B cell (primary cell): ENCODE data around the gene RIT2. TPM values are rescaled to one million over a fixed set of nuclear protein-coding genes. Genes with fewer than 3 reads are reported as not detected.

Source experiments
- ATAC-seq: fragments of 200-7000 bp; cut with Tn5 transposase; one replicate; pipeline ENCODE4 v1.10.0; 2021; ENCODE audit warnings: low read depth, mild to moderate bottlenecking, moderate number of reproducible peaks, moderate library complexity
- CTCF ChIA-PET: fragments of 350-600 bp; sonication (Branson Sonifier 250); formaldehyde crosslinking; loops from one replicate; lab custom pipeline; 2021; ENCODE audit warnings: antibody characterized with exemption, inconsistent platforms; lab: Charles Lee
- POLR2A ChIA-PET: fragments of 350-600 bp; sonication (Branson Sonifier 250); formaldehyde crosslinking; loops from one replicate; lab custom pipeline; 2021; ENCODE audit warnings: antibody characterized with exemption; lab: Charles Lee
- DNase-seq: peaks from one replicate; pipeline ENCODE4 v3.0.0; 2013
- H2AFZ ChIP-seq: 2 replicates; pipeline ENCODE4 v1.6.1; 2012; ENCODE audit warnings: mild to moderate bottlenecking, low read depth, low read length; ENCODE audit not compliant: insufficient read depth, poor library complexity, severe bottlenecking
- H3K27ac ChIP-seq, 2 donors: 1 replicate in 1 of 2; 2 replicates in 1 of 2; pipeline ENCODE4 v1.5.1; 2012 to 2013; ENCODE audit warnings: low read length in 2 of 2, mild to moderate bottlenecking in 2 of 2, moderate library complexity in 1 of 2
- H3K27me3 ChIP-seq, 4 experiments: fragments of 200-600 bp in 1 of 4; sonication (generic) in 1 of 4; replicated peaks in 1 of 4; 1 replicate in 2 of 4; 2 replicates in 2 of 4; pipeline versions ENCODE4 v1.6.1 to v1.7.0; 2013 to 2016; ENCODE audit warnings: low read length in 3 of 4, mild to moderate bottlenecking in 2 of 4, mixed read lengths in 1 of 4, moderate library complexity in 1 of 4; ENCODE audit not compliant: insufficient read depth in 4 of 4, control insufficient read depth in 3 of 4; ENCODE audit errors: control extremely low read depth in 1 of 4
- H3K36me3 ChIP-seq, 2 experiments: replicated peaks in 1 of 2; 1 replicate in 1 of 2; 2 replicates in 1 of 2; pipeline versions ENCODE4 v1.6.1 to v1.7.1; 2013; ENCODE audit warnings: low read length in 1 of 2; ENCODE audit not compliant: insufficient read depth in 2 of 2, control insufficient read depth in 1 of 2; ENCODE audit errors: control extremely low read depth in 1 of 2, extremely low read depth in 1 of 2
- H3K4me1 ChIP-seq, 2 donors: fragments of 200-600 bp in 1 of 2; sonication (generic) in 1 of 2; 1 replicate in 1 of 2; 2 replicates in 1 of 2; pipeline versions ENCODE4 v1.5.1 to v1.6.1; 2013 to 2017; ENCODE audit warnings: low read length in 2 of 2; ENCODE audit not compliant: control insufficient read depth in 2 of 2, insufficient read depth in 2 of 2
- H3K4me2 ChIP-seq: replicated peaks from 2 replicates; pipeline ENCODE3; 2012; ENCODE audit warnings: mild to moderate bottlenecking, low read depth, low read length; ENCODE audit not compliant: poor library complexity, severe bottlenecking
- H3K4me3 ChIP-seq, 5 experiments: fragments of 200-600 bp in 1 of 5; sonication (generic) in 1 of 5; 1 replicate in 3 of 5; 2 replicates in 2 of 5; pipeline versions ENCODE4 v1.5.1 to v1.7.0; 2011 to 2016; ENCODE audit warnings: low read length in 4 of 5, mild to moderate bottlenecking in 4 of 5, low read depth in 2 of 5, control low read depth in 1 of 5, moderate library complexity in 1 of 5; ENCODE audit not compliant: insufficient read depth in 1 of 5; ENCODE audit errors: control extremely low read depth in 1 of 5, extremely low read depth in 1 of 5
- H3K79me2 ChIP-seq: fragments of 200-600 bp; sonication (generic); one replicate; pipeline ENCODE4 v1.6.0; 2016; ENCODE audit warnings: low read length; ENCODE audit not compliant: control insufficient read depth, insufficient read depth
- H3K9ac ChIP-seq: fragments of 200-600 bp; sonication (generic); 2 replicates; pipeline ENCODE4 v1.6.1; 2017; ENCODE audit warnings: mild to moderate bottlenecking, low read length, moderate library complexity
- H3K9me3 ChIP-seq, 3 donors: one replicate each; pipeline versions ENCODE4 v1.6.1 to v1.7.1; 2013; ENCODE audit warnings: low read length in 2 of 3; ENCODE audit not compliant: control insufficient read depth in 2 of 3, insufficient read depth in 1 of 3; ENCODE audit errors: control extremely low read depth in 1 of 3
- H4K20me1 ChIP-seq: 2 replicates; pipeline ENCODE4 v1.6.0; 2012; ENCODE audit warnings: mild to moderate bottlenecking, low read length; ENCODE audit not compliant: insufficient read depth, control insufficient read depth, poor library complexity, severe bottlenecking
- H3K27ac Mint-ChIP-seq: one replicate; pipeline ENCODE4 v1.8.0; 2021; ENCODE audit warnings: mixed read lengths
- H3K27me3 Mint-ChIP-seq: one replicate; pipeline ENCODE4 v1.8.0; 2021; ENCODE audit warnings: mixed read lengths
- H3K4me1 Mint-ChIP-seq: one replicate; pipeline ENCODE4 v1.8.0; 2021; ENCODE audit warnings: mixed read lengths
- H3K4me3 Mint-ChIP-seq: one replicate; pipeline ENCODE4 v1.8.0; 2021; ENCODE audit warnings: mixed read lengths
- H3K9me3 Mint-ChIP-seq: one replicate; pipeline ENCODE4 v1.8.0; 2022; ENCODE audit warnings: mixed read lengths; ENCODE audit not compliant: insufficient read depth
- EZH2 ChIP-seq: IDR thresholded peaks from 2 replicates; pipeline ENCODE4 v1.6.1; 2012; ENCODE audit warnings: borderline replicate concordance, low read depth, mild to moderate bottlenecking, moderate library complexity, low read length; ENCODE audit not compliant: insufficient read depth, poor library complexity, severe bottlenecking
- WGBS: methylation state at CpG from one replicate; pipeline ENCODE4 v1.1.5; 2013; ENCODE audit warnings: missing lambda C conversion rate; ENCODE audit not compliant: insufficient coverage; 5-methylcytosine and 5-hydroxymethylcytosine counted together
- intact Hi-C: fragments of 100-400 bp; cut with micrococcal nuclease; formaldehyde crosslinking; loops from one replicate; pipeline ENCODE4 v1.10.0; 2022
- polyA plus RNA-seq: library from polyadenylated mRNA; depleted of rRNA; stranded (reverse); fragments of >200 nt; gene quantifications from 2 replicates; pipeline ENCODE4 v1.2.3, GENCODE V29; 2012
- total RNA-seq, 2 donors: library from RNA; stranded (reverse); fragments of 120-200 nt in 1 of 2; gene quantifications; 1 replicate in 1 of 2; 2 replicates in 1 of 2; pipeline versions ENCODE4 v1.2.3 to v1.2.4, GENCODE V29; 2013 to 2022
- TF ChIP-seq, protein P1 (sequence below): fragments of 200-600 bp; IDR thresholded peaks from one replicate; pipeline ENCODE4 v1.8.0; 2022; ENCODE audit warnings: antibody characterized with exemption, mild to moderate bottlenecking

Gene RIT2
- total and polyA plus RNA-seq, 2 donors (not counting 1 experiment from before 2014, with no cell fraction given), result not detected

DNA sequence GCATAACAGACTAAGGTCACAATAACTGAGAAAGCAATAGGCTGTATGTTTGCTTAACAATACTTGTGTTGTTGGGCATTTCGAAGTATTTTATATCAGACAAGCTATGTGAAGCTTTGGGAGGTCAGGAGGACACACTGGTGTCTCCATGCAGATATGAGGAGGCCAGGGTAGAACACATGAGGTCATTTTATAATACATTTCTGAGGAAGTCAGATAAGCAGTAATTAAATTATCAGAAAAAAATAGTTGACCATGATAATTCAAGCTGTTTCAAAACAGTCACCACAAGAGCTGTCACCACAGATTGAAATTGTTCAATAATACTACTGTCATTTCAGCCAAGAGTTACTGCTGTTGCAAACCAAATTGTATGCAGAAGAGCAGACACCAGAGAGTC is 160.6 kb downstream of the RIT2 start:
- H4K20me1 ChIP-seq, result no peaks in the 10 kb centered on the region
- Mint-ChIP-seq H3K4me1 (no peaks in the 10 kb centered on the region), H3K9me3 (peaks cover 5% of the 10 kb centered on the region), H3K27ac (no peak overlapping the region), H3K4me3 (no peak overlapping the region), H3K27me3 (no peaks in the 10 kb centered on the region)
- DNase-seq (no peak), ATAC-seq (no peak)
- TF ChIP-seq, protein P1, sequence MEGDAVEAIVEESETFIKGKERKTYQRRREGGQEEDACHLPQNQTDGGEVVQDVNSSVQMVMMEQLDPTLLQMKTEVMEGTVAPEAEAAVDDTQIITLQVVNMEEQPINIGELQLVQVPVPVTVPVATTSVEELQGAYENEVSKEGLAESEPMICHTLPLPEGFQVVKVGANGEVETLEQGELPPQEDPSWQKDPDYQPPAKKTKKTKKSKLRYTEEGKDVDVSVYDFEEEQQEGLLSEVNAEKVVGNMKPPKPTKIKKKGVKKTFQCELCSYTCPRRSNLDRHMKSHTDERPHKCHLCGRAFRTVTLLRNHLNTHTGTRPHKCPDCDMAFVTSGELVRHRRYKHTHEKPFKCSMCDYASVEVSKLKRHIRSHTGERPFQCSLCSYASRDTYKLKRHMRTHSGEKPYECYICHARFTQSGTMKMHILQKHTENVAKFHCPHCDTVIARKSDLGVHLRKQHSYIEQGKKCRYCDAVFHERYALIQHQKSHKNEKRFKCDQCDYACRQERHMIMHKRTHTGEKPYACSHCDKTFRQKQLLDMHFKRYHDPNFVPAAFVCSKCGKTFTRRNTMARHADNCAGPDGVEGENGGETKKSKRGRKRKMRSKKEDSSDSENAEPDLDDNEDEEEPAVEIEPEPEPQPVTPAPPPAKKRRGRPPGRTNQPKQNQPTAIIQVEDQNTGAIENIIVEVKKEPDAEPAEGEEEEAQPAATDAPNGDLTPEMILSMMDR, result no peak
- no peak for TF ChIP-seq EZH2
- H3K9ac ChIP-seq, result no peak overlapping the region
- H3K27me3 ChIP-seq, result no peaks in the 10 kb centered on the region
- CTCF ChIA-PET, result no interaction called here
- H3K4me2 ChIP-seq, result no peak overlapping the region
- no peaks in the 10 kb centered on the region for H3K4me1 ChIP-seq
- H2AFZ ChIP-seq, result no peak overlapping the region
- H3K9me3 ChIP-seq, result peaks cover 0 to 2% (median 0%) of the 10 kb centered on the region in 3 donors
- intact Hi-C loops, result no loop called here
- H3K4me3 ChIP-seq, result no peak overlapping the region
- POLR2A ChIA-PET, result no interaction called here
- H3K79me2 ChIP-seq, result no peaks in the 10 kb centered on the region
- H3K27ac ChIP-seq, result no peak overlapping the region
- no peaks in the 10 kb centered on the region for H3K36me3 ChIP-seq
- WGBS, result no CpG with 5 or more reads among the region's 1 CpG

DNA sequence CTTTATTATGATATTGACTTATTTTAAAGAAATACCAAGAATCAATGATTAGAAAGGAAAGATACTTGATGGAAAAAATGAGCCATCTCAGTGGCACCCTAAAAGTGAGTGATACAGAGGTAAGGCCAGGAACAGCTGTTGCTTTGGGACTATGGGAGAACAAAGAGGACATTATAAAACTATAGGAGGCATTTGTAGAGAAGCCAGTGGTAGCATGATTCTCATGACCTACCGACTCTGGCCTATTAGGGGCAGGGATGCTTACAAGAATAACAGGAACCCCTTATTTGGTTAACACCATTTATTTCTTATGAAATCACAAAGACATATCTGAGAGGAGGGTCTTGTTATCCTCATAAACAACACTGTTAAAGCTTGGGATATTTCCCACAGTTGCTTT is 162.2 kb downstream of the RIT2 start:
- no CpG with 5 or more reads among the region's 1 CpG for WGBS
- Histone ChIP-seq H3K9me3 (peaks cover 0 to 2% (median 0%) of the 10 kb centered on the region in 3 donors), H2AFZ (no peak overlapping the region), H4K20me1 (no peaks in the 10 kb centered on the region), H3K27ac (no peak overlapping the region), H3K4me3 (no peak overlapping the region), H3K36me3 (no peaks in the 10 kb centered on the region), H3K9ac (no peak overlapping the region), H3K27me3 (no peaks in the 10 kb centered on the region), H3K79me2 (no peaks in the 10 kb centered on the region), H3K4me2 (no peak overlapping the region), H3K4me1 (no peaks in the 10 kb centered on the region)
- TF ChIP-seq, protein P1, result no peak
- no peak for TF ChIP-seq EZH2
- DNase-seq (no peak), ATAC-seq (no peak)
- H3K4me1 Mint-ChIP-seq, result no peaks in the 10 kb centered on the region
- no peak overlapping the region for H3K27ac Mint-ChIP-seq
- ChIA-PET CTCF (no interaction called here), POLR2A (no interaction called here)
- intact Hi-C loops, result no loop called here
- no peaks in the 10 kb centered on the region for H3K27me3 Mint-ChIP-seq
- H3K4me3 Mint-ChIP-seq, result no peak overlapping the region
- peaks cover 5% of the 10 kb centered on the region for H3K9me3 Mint-ChIP-seq
